H9 (cell line): ENCODE results near the gene LRRC27. TPM values are rescaled to one million over a fixed set of nuclear protein-coding genes. Genes with fewer than 3 reads are reported as not detected.

Source experiments
- DNase-seq: peaks from one replicate; pipeline ENCODE4 v3.0.0-alpha.2; 2017
- H2AFZ ChIP-seq: one replicate; pipeline ENCODE4 v1.6.1; 2013; ENCODE audit warnings: mild to moderate bottlenecking, low read length, control low read depth, moderate library complexity
- H2AK5ac ChIP-seq: 2 replicates; pipeline ENCODE4 v1.6.1; 2013; ENCODE audit warnings: low read length, control low read depth, mixed read lengths; ENCODE audit not compliant: insufficient read length
- H2BK120ac ChIP-seq: one replicate; pipeline ENCODE4 v1.6.1; 2013; ENCODE audit warnings: low read depth, mild to moderate bottlenecking, low read length, control low read depth, inconsistent platforms; ENCODE audit not compliant: poor library complexity, severe bottlenecking
- H2BK12ac ChIP-seq: 2 replicates; pipeline ENCODE4 v1.6.1; 2013; ENCODE audit warnings: low read length, control low read depth, mixed read lengths, low read depth; ENCODE audit not compliant: insufficient read length
- H2BK15ac ChIP-seq: 2 replicates; pipeline ENCODE4 v1.6.1; 2013; ENCODE audit warnings: low read depth, low read length, control low read depth
- H2BK20ac ChIP-seq: one replicate; pipeline ENCODE4 v1.6.1; 2013; ENCODE audit warnings: low read depth, mild to moderate bottlenecking, low read length, control low read depth, inconsistent platforms; ENCODE audit not compliant: poor library complexity, severe bottlenecking
- H2BK5ac ChIP-seq: 2 replicates; pipeline ENCODE4 v1.6.1; 2013; ENCODE audit warnings: low read length, control low read depth, mixed read lengths; ENCODE audit not compliant: insufficient read length
- H3K14ac ChIP-seq: 2 replicates; pipeline ENCODE4 v1.6.1; 2013; ENCODE audit warnings: low read length, control low read depth; ENCODE audit not compliant: insufficient read depth
- H3K18ac ChIP-seq: 2 replicates; pipeline ENCODE4 v1.6.1; 2013; ENCODE audit warnings: low read depth, mild to moderate bottlenecking, mixed read lengths, low read length, control low read depth; ENCODE audit not compliant: insufficient read length
- H3K23ac ChIP-seq: 2 replicates; pipeline ENCODE4 v1.6.1; 2013; ENCODE audit warnings: low read length, control low read depth, mixed read lengths, low read depth; ENCODE audit not compliant: insufficient read length
- H3K23me2 ChIP-seq: 2 replicates; pipeline ENCODE4 v1.6.1; 2013; ENCODE audit warnings: low read depth, mild to moderate bottlenecking, mixed read lengths, low read length, control low read depth; ENCODE audit not compliant: insufficient read length, poor library complexity, severe bottlenecking
- H3K27ac ChIP-seq: 2 replicates; pipeline ENCODE4 v1.5.1; 2013; ENCODE audit warnings: low read length, control low read depth, mixed read lengths, low read depth; ENCODE audit not compliant: insufficient read length
- H3K27me3 ChIP-seq: 2 replicates; pipeline ENCODE4 v1.6.1; 2013; ENCODE audit warnings: low read length, control low read depth, inconsistent platforms; ENCODE audit not compliant: insufficient read depth
- H3K4ac ChIP-seq: 2 replicates; pipeline ENCODE4 v1.6.1; 2013; ENCODE audit warnings: low read depth, mild to moderate bottlenecking, control low read depth, inconsistent platforms, low read length, moderate library complexity
- H3K4me1 ChIP-seq: 2 replicates; pipeline ENCODE4 v1.6.1; 2013; ENCODE audit warnings: low read length, control low read depth, inconsistent platforms; ENCODE audit not compliant: insufficient read depth
- H3K4me2 ChIP-seq: 2 replicates; pipeline ENCODE4 v1.6.1; 2013; ENCODE audit warnings: low read length, control low read depth, mixed read lengths; ENCODE audit not compliant: insufficient read length, insufficient read depth
- H3K56ac ChIP-seq: 2 replicates; pipeline ENCODE4 v1.6.1; 2013; ENCODE audit warnings: low read depth, mild to moderate bottlenecking, mixed read lengths, low read length, control low read depth; ENCODE audit not compliant: insufficient read length
- H3K79me1 ChIP-seq: 2 replicates; pipeline ENCODE4 v1.6.1; 2013; ENCODE audit warnings: low read depth, mild to moderate bottlenecking, moderate library complexity, low read length, control low read depth, inconsistent platforms; ENCODE audit not compliant: insufficient read depth, poor library complexity, severe bottlenecking
- H3K79me2 ChIP-seq: 2 replicates; pipeline ENCODE4 v1.6.1; 2013; ENCODE audit warnings: low read length, control low read depth, inconsistent platforms; ENCODE audit not compliant: insufficient read depth
- H3K9ac ChIP-seq: 2 replicates; pipeline ENCODE4 v1.6.1; 2013; ENCODE audit warnings: low read length, control low read depth, mixed read lengths; ENCODE audit not compliant: insufficient read length; ENCODE audit errors: extremely low read depth
- H3K9me3 ChIP-seq: one replicate; pipeline ENCODE4 v1.6.1; 2013; ENCODE audit warnings: low read depth, low read length, inconsistent platforms; ENCODE audit not compliant: control insufficient read depth
- H3T11ph ChIP-seq: one replicate; pipeline ENCODE4 v1.6.1; 2013; ENCODE audit warnings: mild to moderate bottlenecking, low read length, control low read depth, inconsistent platforms
- H4K20me1 ChIP-seq: one replicate; pipeline ENCODE4 v1.6.1; 2013; ENCODE audit not compliant: control insufficient read depth, insufficient read length, insufficient read depth
- H4K5ac ChIP-seq: 2 replicates; pipeline ENCODE4 v1.6.1; 2013; ENCODE audit warnings: low read depth, mild to moderate bottlenecking, mixed read lengths, low read length, control low read depth; ENCODE audit not compliant: insufficient read length
- H4K8ac ChIP-seq: replicated peaks from 2 replicates; pipeline ENCODE4 v1.6.1; 2013; ENCODE audit warnings: low read length, control low read depth, mixed read lengths, low read depth; ENCODE audit not compliant: insufficient read length
- H4K91ac ChIP-seq: 2 replicates; pipeline ENCODE4 v1.6.1; 2013; ENCODE audit warnings: low read depth, mild to moderate bottlenecking, moderate library complexity, mixed read lengths, low read length, control low read depth; ENCODE audit not compliant: insufficient read length
- H3K27ac Mint-ChIP-seq, 3 experiments: 2 replicates in 2 of 3; 3 replicates in 1 of 3; pipeline ENCODE4 v1.8.0; 2020 to 2021; ENCODE audit warnings: mixed read lengths in 3 of 3, mild to moderate bottlenecking in 1 of 3, moderate library complexity in 1 of 3
- H3K27me3 Mint-ChIP-seq: 2 replicates; pipeline ENCODE4 v1.8.0; 2021; ENCODE audit warnings: low read depth, mild to moderate bottlenecking, moderate library complexity, mixed read lengths
- H3K36me3 Mint-ChIP-seq, 3 experiments: 2 replicates in 2 of 3; 3 replicates in 1 of 3; pipeline ENCODE4 v1.8.0; 2020 to 2021; ENCODE audit warnings: low read depth in 3 of 3, mixed read lengths in 3 of 3; ENCODE audit not compliant: insufficient read depth in 1 of 3
- H3K4me1 Mint-ChIP-seq, 2 experiments: 2 replicates each; pipeline ENCODE4 v1.8.0; 2020; ENCODE audit warnings: mixed read lengths in 2 of 2
- H3K4me3 Mint-ChIP-seq, 2 experiments: 2 replicates in 1 of 2; 3 replicates in 1 of 2; pipeline ENCODE4 v1.8.0; 2020 to 2021; ENCODE audit warnings: mild to moderate bottlenecking in 2 of 2, mixed read lengths in 2 of 2, moderate library complexity in 1 of 2
- H3K9me3 Mint-ChIP-seq, 2 experiments: 2 replicates in 1 of 2; 3 replicates in 1 of 2; pipeline ENCODE4 v1.8.0; 2020; ENCODE audit warnings: mild to moderate bottlenecking in 2 of 2, mixed read lengths in 2 of 2, moderate library complexity in 1 of 2
- CTCF ChIP-seq: fragments of 200-600 bp; sonication (generic); conservative IDR thresholded peaks from 3 replicates; pipeline ENCODE4 v1.8.0; 2021; ENCODE audit warnings: antibody characterized with exemption, mild to moderate bottlenecking
- WGBS: extraction: QIAGEN DNeasy Blood & Tissue Kit; methylation state at CpG from one replicate; pipeline ENCODE4 v1.1.7; 2013; ENCODE audit warnings: missing lambda C conversion rate, low lambda C conversion rate, mixed read lengths; ENCODE audit not compliant: insufficient read length; ENCODE audit errors: extremely low coverage; 5-methylcytosine and 5-hydroxymethylcytosine counted together
- total RNA-seq: library from RNA; stranded (reverse); gene quantifications from 2 replicates; pipeline ENCODE4 v1.2.1, GENCODE V29; 2021

The LRRC27 gene
- total RNA-seq, 1 experiment from 2014 or later, result 2.7 TPM

- Histone ChIP-seq H3K9ac (no peak overlapping the region), H2BK120ac (no peak overlapping the region), H3K23ac (no peak overlapping the region), H3K18ac (no peak overlapping the region), H3K4me1 (no peaks in the 10 kb centered on the region), H2BK15ac (no peak overlapping the region), H3K27ac (no peak overlapping the region), H3K56ac (no peak overlapping the region), H2BK12ac (no peak overlapping the region), H3K23me2 (no peaks in the 10 kb centered on the region), H4K20me1 (no peaks in the 10 kb centered on the region), H3K79me1 (no peaks in the 10 kb centered on the region), H2AK5ac (no peak overlapping the region), H3K14ac (no peak overlapping the region), H4K8ac (no peak overlapping the region), H3K27me3 (no peaks in the 10 kb centered on the region), H3K4ac (no peak overlapping the region), H4K91ac (no peak overlapping the region), H3K4me2 (peak overlapping the region; percentile 41), H2BK20ac (no peak overlapping the region), H3T11ph (no peak overlapping the region), H4K5ac (no peak overlapping the region), H3K9me3 (no peaks in the 10 kb centered on the region), H2AFZ (no peak overlapping the region), H3K79me2 (no peaks in the 10 kb centered on the region), H2BK5ac (no peak overlapping the region)
- Mint-ChIP-seq H3K4me1 (peaks cover 10 to 11% of the 10 kb centered on the region in 2 experiments), H3K27ac (peak overlapping the region in 2 of 3 experiments; percentile 35 to 46; a peak in 2 of 7 replicates), H3K9me3 (peaks cover 7 to 8% of the 10 kb centered on the region in 2 experiments), H3K4me3 (peak overlapping the region; percentile 44 to 70; a peak in 4 of 5 replicates), H3K27me3 (peaks cover 7% of the 10 kb centered on the region), H3K36me3 (peaks cover 0 to 8% (median 7%) of the 10 kb centered on the region in 3 experiments; a peak in 3 of 7 replicates)
- DNase-seq, result peak; percentile 82
- peak; percentile 69 for TF ChIP-seq CTCF
- no CpG with 5 or more reads among the region's 26 CpGs for WGBS
These were observed 55.8 kb downstream of the LRRC27 start for GRCh38 chr10:132387764-132388210.
